Activated T-cell treated with anti-CD3 and anti-CD28 coated beads, Interleukin-2, amount 50 U/mL, for 4 hours (primary cell): ENCODE data around the gene SEL1L2. TPM values are rescaled to one million over a fixed set of nuclear protein-coding genes. Genes with fewer than 3 reads are reported as not detected.

ENCODE experiments used
- ATAC-seq, 2 donors: fragments of 200-7000 bp; cut with Tn5 transposase; one replicate each; pipeline ENCODE4 v1.10.0; 2021
- DNase-seq: peaks from one replicate; pipeline ENCODE4 v3.0.0-alpha.2; 2020
- H3K27me3 Mint-ChIP-seq: one replicate; pipeline ENCODE4 v1.8.0; 2021; ENCODE audit warnings: low read depth, mixed read lengths
- H3K36me3 Mint-ChIP-seq: one replicate; pipeline ENCODE4 v1.8.0; 2022; ENCODE audit warnings: mixed read lengths; ENCODE audit not compliant: insufficient read depth
- H3K4me1 Mint-ChIP-seq: one replicate; pipeline ENCODE4 v1.8.0; 2021; ENCODE audit warnings: low read depth, mixed read lengths
- H3K4me3 Mint-ChIP-seq: one replicate; pipeline ENCODE4 v1.8.0; 2021; ENCODE audit warnings: mild to moderate bottlenecking, moderate library complexity, mixed read lengths
- H3K9me3 Mint-ChIP-seq: one replicate; pipeline ENCODE4 v1.8.0; 2021; ENCODE audit warnings: mixed read lengths
- total RNA-seq, 3 donors: library from RNA; stranded (reverse); gene quantifications; one replicate each; pipeline ENCODE4 v1.2.1, GENCODE V29; 2021

Gene SEL1L2
- total RNA-seq, 3 donors from 2014 or later: not detected

- H3K4me1 Mint-ChIP-seq: no peaks in the 10 kb centered on the region
- H3K4me3 Mint-ChIP-seq: no peak overlapping the region
- DNase-seq (no peak), ATAC-seq (no peak)
- no peaks in the 10 kb centered on the region for H3K27me3 Mint-ChIP-seq
- H3K9me3 Mint-ChIP-seq: no peaks in the 10 kb centered on the region
- no peaks in the 10 kb centered on the region for H3K36me3 Mint-ChIP-seq
Measured at GRCh38 chr20:13960119-13960518, 30.3 kb downstream of the SEL1L2 start.

GRCh38 chr20:13953227-13953626, 37.2 kb downstream of the SEL1L2 start:
- H3K4me1 Mint-ChIP-seq: no peaks in the 10 kb centered on the region
- H3K36me3 Mint-ChIP-seq: no peaks in the 10 kb centered on the region
- no peak for DNase-seq
- no peaks in the 10 kb centered on the region for H3K9me3 Mint-ChIP-seq
- no peaks in the 10 kb centered on the region for H3K27me3 Mint-ChIP-seq
- no peak overlapping the region for H3K4me3 Mint-ChIP-seq
- no peak for ATAC-seq

GRCh38 chr20:13947719-13948118, 42.7 kb downstream of the SEL1L2 start:
- DNase-seq (no peak), ATAC-seq (no peak)
- no peaks in the 10 kb centered on the region for H3K27me3 Mint-ChIP-seq
- no peaks in the 10 kb centered on the region for H3K9me3 Mint-ChIP-seq
- H3K4me1 Mint-ChIP-seq: no peaks in the 10 kb centered on the region
- H3K36me3 Mint-ChIP-seq: no peaks in the 10 kb centered on the region
- no peak overlapping the region for H3K4me3 Mint-ChIP-seq

GRCh38 chr20:13941031-13941430, 49.4 kb downstream of the SEL1L2 start:
- no peak for DNase-seq
- Mint-ChIP-seq H3K27me3 (peaks cover 7% of the 10 kb centered on the region), H3K4me1 (no peaks in the 10 kb centered on the region), H3K4me3 (no peak overlapping the region), H3K36me3 (no peaks in the 10 kb centered on the region), H3K9me3 (peaks cover 3% of the 10 kb centered on the region)
- ATAC-seq: no peak

- no peaks in the 10 kb centered on the region for H3K36me3 Mint-ChIP-seq
- H3K4me1 Mint-ChIP-seq: no peaks in the 10 kb centered on the region
- no peak overlapping the region for H3K4me3 Mint-ChIP-seq
- ATAC-seq (no peak), DNase-seq (no peak)
- H3K9me3 Mint-ChIP-seq: peaks cover 3% of the 10 kb centered on the region
- H3K27me3 Mint-ChIP-seq: peaks cover 7% of the 10 kb centered on the region
Measured at GRCh38 chr20:13936781-13937576, 53.4 kb downstream of the SEL1L2 start.

- DNase-seq (no peak), ATAC-seq (no peak)
- no peaks in the 10 kb centered on the region for H3K4me1 Mint-ChIP-seq
- H3K4me3 Mint-ChIP-seq: no peak overlapping the region
- peaks cover 3% of the 10 kb centered on the region for H3K9me3 Mint-ChIP-seq
- H3K36me3 Mint-ChIP-seq: no peaks in the 10 kb centered on the region
- peaks cover 4% of the 10 kb centered on the region for H3K27me3 Mint-ChIP-seq
Measured at GRCh38 chr20:13934992-13935894, 55.2 kb downstream of the SEL1L2 start.

- H3K4me1 Mint-ChIP-seq: no peaks in the 10 kb centered on the region
- no peaks in the 10 kb centered on the region for H3K27me3 Mint-ChIP-seq
- H3K9me3 Mint-ChIP-seq: no peaks in the 10 kb centered on the region
- DNase-seq (no peak), ATAC-seq (no peak)
- no peaks in the 10 kb centered on the region for H3K36me3 Mint-ChIP-seq
- H3K4me3 Mint-ChIP-seq: no peak overlapping the region
Measured at GRCh38 chr20:13930281-13930680, 60.1 kb downstream of the SEL1L2 start.

- ATAC-seq (no peak), DNase-seq (no peak)
- Mint-ChIP-seq H3K4me3 (no peak overlapping the region), H3K9me3 (no peaks in the 10 kb centered on the region), H3K27me3 (no peaks in the 10 kb centered on the region), H3K4me1 (no peaks in the 10 kb centered on the region), H3K36me3 (no peaks in the 10 kb centered on the region)
Measured at GRCh38 chr20:13929836-13930235, 60.6 kb downstream of the SEL1L2 start.

GRCh38 chr20:13928901-13929300, 61.5 kb downstream of the SEL1L2 start:
- Mint-ChIP-seq H3K27me3 (no peaks in the 10 kb centered on the region), H3K4me1 (no peaks in the 10 kb centered on the region), H3K4me3 (no peak overlapping the region), H3K9me3 (no peaks in the 10 kb centered on the region), H3K36me3 (no peaks in the 10 kb centered on the region)
- no peak for DNase-seq
- no peak for ATAC-seq

GRCh38 chr20:13927171-13927570, 63.2 kb downstream of the SEL1L2 start:
- H3K36me3 Mint-ChIP-seq: no peaks in the 10 kb centered on the region
- ATAC-seq (no peak), DNase-seq (no peak)
- no peak overlapping the region for H3K4me3 Mint-ChIP-seq
- H3K27me3 Mint-ChIP-seq: no peaks in the 10 kb centered on the region
- no peaks in the 10 kb centered on the region for H3K9me3 Mint-ChIP-seq
- H3K4me1 Mint-ChIP-seq: no peaks in the 10 kb centered on the region

- ATAC-seq (no peak), DNase-seq (no peak)
- Mint-ChIP-seq H3K4me1 (no peaks in the 10 kb centered on the region), H3K36me3 (no peaks in the 10 kb centered on the region), H3K9me3 (no peaks in the 10 kb centered on the region), H3K27me3 (no peaks in the 10 kb centered on the region), H3K4me3 (no peak overlapping the region)
Measured at GRCh38 chr20:13922241-13922640, 68.2 kb downstream of the SEL1L2 start.

GRCh38 chr20:13915284-13915683, 75.1 kb downstream of the SEL1L2 start:
- Mint-ChIP-seq H3K36me3 (no peaks in the 10 kb centered on the region), H3K4me1 (no peaks in the 10 kb centered on the region), H3K4me3 (no peak overlapping the region), H3K9me3 (no peaks in the 10 kb centered on the region), H3K27me3 (no peaks in the 10 kb centered on the region)
- no peak for ATAC-seq
- no peak for DNase-seq

- ATAC-seq: no peak
- no peaks in the 10 kb centered on the region for H3K4me1 Mint-ChIP-seq
- no peak overlapping the region for H3K4me3 Mint-ChIP-seq
- no peaks in the 10 kb centered on the region for H3K9me3 Mint-ChIP-seq
- no peaks in the 10 kb centered on the region for H3K36me3 Mint-ChIP-seq
- no peak for DNase-seq
- no peaks in the 10 kb centered on the region for H3K27me3 Mint-ChIP-seq
Measured at GRCh38 chr20:13913572-13913971, 76.8 kb downstream of the SEL1L2 start.

GRCh38 chr20:13913131-13913530, 77.3 kb downstream of the SEL1L2 start:
- Mint-ChIP-seq H3K9me3 (no peaks in the 10 kb centered on the region), H3K4me1 (no peaks in the 10 kb centered on the region), H3K36me3 (no peaks in the 10 kb centered on the region), H3K4me3 (no peak overlapping the region), H3K27me3 (no peaks in the 10 kb centered on the region)
- ATAC-seq (no peak), DNase-seq (no peak)

GRCh38 chr20:13910492-13910891, 79.9 kb downstream of the SEL1L2 start:
- H3K36me3 Mint-ChIP-seq: no peaks in the 10 kb centered on the region
- H3K9me3 Mint-ChIP-seq: no peaks in the 10 kb centered on the region
- DNase-seq: no peak
- H3K4me3 Mint-ChIP-seq: no peak overlapping the region
- no peaks in the 10 kb centered on the region for H3K4me1 Mint-ChIP-seq
- no peaks in the 10 kb centered on the region for H3K27me3 Mint-ChIP-seq
- ATAC-seq: no peak
